Measurements from ENCODE around the gene ELMO1.

GRCh38 chr7:37394158-37394557 lies 54.5 kb downstream of the ELMO1 start:
- TF ChIP-seq, protein P1, sequence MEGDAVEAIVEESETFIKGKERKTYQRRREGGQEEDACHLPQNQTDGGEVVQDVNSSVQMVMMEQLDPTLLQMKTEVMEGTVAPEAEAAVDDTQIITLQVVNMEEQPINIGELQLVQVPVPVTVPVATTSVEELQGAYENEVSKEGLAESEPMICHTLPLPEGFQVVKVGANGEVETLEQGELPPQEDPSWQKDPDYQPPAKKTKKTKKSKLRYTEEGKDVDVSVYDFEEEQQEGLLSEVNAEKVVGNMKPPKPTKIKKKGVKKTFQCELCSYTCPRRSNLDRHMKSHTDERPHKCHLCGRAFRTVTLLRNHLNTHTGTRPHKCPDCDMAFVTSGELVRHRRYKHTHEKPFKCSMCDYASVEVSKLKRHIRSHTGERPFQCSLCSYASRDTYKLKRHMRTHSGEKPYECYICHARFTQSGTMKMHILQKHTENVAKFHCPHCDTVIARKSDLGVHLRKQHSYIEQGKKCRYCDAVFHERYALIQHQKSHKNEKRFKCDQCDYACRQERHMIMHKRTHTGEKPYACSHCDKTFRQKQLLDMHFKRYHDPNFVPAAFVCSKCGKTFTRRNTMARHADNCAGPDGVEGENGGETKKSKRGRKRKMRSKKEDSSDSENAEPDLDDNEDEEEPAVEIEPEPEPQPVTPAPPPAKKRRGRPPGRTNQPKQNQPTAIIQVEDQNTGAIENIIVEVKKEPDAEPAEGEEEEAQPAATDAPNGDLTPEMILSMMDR (IDR thresholded peaks at IDR 0.05 in 8 of 11, conservative IDR thresholded peaks at IDR 0.05 in 3 of 11): no peak
- no peak for TF ChIP-seq POLR2AphosphoS5 (IDR thresholded peaks at IDR 0.05)

Measured in spleen (tissue), 7 donors.